BLaER1 treated with 17β-estradiol and CSF1 and Interleukin-3, amounts not matched to agents 10 nM and 100 nM (cell line): ENCODE results near the gene SZRD1.
"Not testable (repeated sequence)": the region's sequence is repeated elsewhere in the genome, so short reads cannot be mapped to it uniquely, and the experiment has no call there.

Source experiments
- H3K27ac ChIP-seq, 11 experiments: shearing (Covaris generic); formaldehyde crosslinking; 2 replicates each; pipeline ENCODE4 v1.8.1; 2022
- H3K27me3 ChIP-seq, 11 experiments: shearing (Covaris generic); formaldehyde crosslinking; 2 replicates each; pipeline ENCODE4 v1.8.1; 2022
- H3K36me3 ChIP-seq, 11 experiments: shearing (Covaris generic); formaldehyde crosslinking; 2 replicates each; pipeline ENCODE4 v1.8.1; 2022
- H3K4me1 ChIP-seq, 10 experiments: shearing (Covaris generic); formaldehyde crosslinking; 2 replicates each; pipeline ENCODE4 v1.8.1; 2022
- H3K4me2 ChIP-seq, 11 experiments: shearing (Covaris generic); formaldehyde crosslinking; 2 replicates each; pipeline ENCODE4 v1.8.1; 2022
- H3K4me3 ChIP-seq, 10 experiments: shearing (Covaris generic); formaldehyde crosslinking; 2 replicates each; pipeline ENCODE4 v1.8.1; 2022
- H3K9ac ChIP-seq, 11 experiments: shearing (Covaris generic); formaldehyde crosslinking; 2 replicates each; pipeline ENCODE4 v1.8.1; 2022
- H3K9me3 ChIP-seq, 11 experiments: shearing (Covaris generic); formaldehyde crosslinking; replicated peaks in 1 of 11; 2 replicates each; pipeline ENCODE4 v1.8.1; 2022
- H4K20me1 ChIP-seq, 11 experiments: shearing (Covaris generic); formaldehyde crosslinking; 2 replicates each; pipeline ENCODE4 v1.8.1; 2022
- Cebpa-rat ChIP-seq, 11 experiments: shearing (Covaris generic); IDR thresholded peaks; 2 replicates each; pipeline ENCODE4 v1.8.1; 2022

Gene SZRD1

GRCh38 chr1:16354619-16355018 lies 12.4 kb upstream of the SZRD1 start:
- Histone ChIP-seq H3K4me1 (peaks cover 17 to 39% (median 34%) of the 10 kb centered on the region in 10 experiments), H3K9me3 (no peaks in the 10 kb centered on the region), H3K4me2 (peak overlapping the region in 6 of 11 experiments; percentile 9 to 21 (median 14); a peak in 5 of 22 replicates), H4K20me1 (peaks cover 11 to 24% (median 14%) of the 10 kb centered on the region in 11 experiments; a peak in 19 of 22 replicates), H3K27me3 (no peaks in the 10 kb centered on the region), H3K4me3 (no peak overlapping the region), H3K9ac (no peak overlapping the region), H3K27ac (no peak overlapping the region), H3K36me3 (peaks cover 0 to 3% (median under 1%) of the 10 kb centered on the region in 11 experiments; a peak in 4 of 22 replicates)
- TF ChIP-seq Cebpa-rat (IDR thresholded peaks at IDR 0.05), result no peak

GRCh38 chr1:16356867-16357266 lies 10.2 kb upstream of the SZRD1 start:
- no peak overlapping the region for H3K4me2 ChIP-seq
- no peak overlapping the region for H3K9ac ChIP-seq
- no peaks in the 10 kb centered on the region for H3K27me3 ChIP-seq
- no peak overlapping the region for H3K4me3 ChIP-seq
- peaks cover 0 to 2% (median 0%) of the 10 kb centered on the region in 11 experiments; a peak in 3 of 22 replicates for H4K20me1 ChIP-seq
- H3K4me1 ChIP-seq, result peaks cover 5 to 24% (median 20%) of the 10 kb centered on the region in 10 experiments
- no peak for TF ChIP-seq Cebpa-rat (IDR thresholded peaks at IDR 0.05)
- no peaks in the 10 kb centered on the region for H3K36me3 ChIP-seq
- no peaks in the 10 kb centered on the region for H3K9me3 ChIP-seq
- no peak overlapping the region for H3K27ac ChIP-seq

- not testable (repeated sequence) for H3K4me3 ChIP-seq, H3K36me3 ChIP-seq, H3K9me3 ChIP-seq, H3K27me3 ChIP-seq
- Histone ChIP-seq H3K4me2 (peak overlapping the region; percentile 56 to 89 (median 81); a peak in 21 of 22 replicates), H3K27ac (peak overlapping the region in 10 of 11 experiments; percentile 55 to 98 (median 96); a peak in 20 of 22 replicates), H3K9ac (peak overlapping the region in 7 of 11 experiments; percentile 52 to 73 (median 65); a peak in 10 of 22 replicates), H3K4me1 (peaks cover 41 to 56% (median 50%) of the 10 kb centered on the region in 10 experiments), H4K20me1 (peaks cover 21 to 29% (median 24%) of the 10 kb centered on the region in 11 experiments; a peak in 21 of 22 replicates)
- peak in 4 of 11 experiments; percentile 27 to 49 (median 32); a peak in 4 of 22 replicates for TF ChIP-seq Cebpa-rat (IDR thresholded peaks at IDR 0.05)
Measured at GRCh38 chr1:16365146-16365498, 1.9 kb upstream of the SZRD1 start.

GRCh38 chr1:16367258-16367967 lies 371 bp downstream of the SZRD1 start:
- H3K4me3 ChIP-seq, result peak overlapping the region; percentile 73 to 88 (median 83)
- peak overlapping the region; percentile 94 to 98 (median 96) for H3K27ac ChIP-seq
- no peaks in the 10 kb centered on the region for H3K9me3 ChIP-seq
- peaks cover 0 to 19% (median 11%) of the 10 kb centered on the region in 11 experiments; a peak in 17 of 22 replicates for H3K36me3 ChIP-seq
- peaks cover 52 to 78% (median 72%) of the 10 kb centered on the region in 10 experiments for H3K4me1 ChIP-seq
- H3K27me3 ChIP-seq, result no peaks in the 10 kb centered on the region
- no peak for TF ChIP-seq Cebpa-rat (IDR thresholded peaks at IDR 0.05)
- H3K4me2 ChIP-seq, result peak overlapping the region; percentile 80 to 98 (median 92)
- H4K20me1 ChIP-seq, result peaks cover 44 to 52% (median 47%) of the 10 kb centered on the region in 11 experiments; a peak in 21 of 22 replicates
- H3K9ac ChIP-seq, result peak overlapping the region; percentile 94 to 99 (median 96)

- no peaks in the 10 kb centered on the region for H3K9me3 ChIP-seq
- peak overlapping the region; percentile 80 to 98 (median 92) for H3K4me2 ChIP-seq
- TF ChIP-seq Cebpa-rat (IDR thresholded peaks at IDR 0.05), result no peak
- H4K20me1 ChIP-seq, result peaks cover 52 to 60% (median 55%) of the 10 kb centered on the region in 11 experiments; a peak in 21 of 22 replicates
- H3K36me3 ChIP-seq, result peaks cover 5 to 26% (median 17%) of the 10 kb centered on the region in 11 experiments; a peak in 18 of 22 replicates
- H3K4me3 ChIP-seq, result peak overlapping the region; percentile 73 to 88 (median 83)
- peak overlapping the region; percentile 94 to 99 (median 96) for H3K9ac ChIP-seq
- peak overlapping the region; percentile 94 to 98 (median 96) for H3K27ac ChIP-seq
- no peaks in the 10 kb centered on the region for H3K27me3 ChIP-seq
- peaks cover 52 to 83% (median 79%) of the 10 kb centered on the region in 10 experiments for H3K4me1 ChIP-seq
Measured at GRCh38 chr1:16367968-16368890, 1.2 kb downstream of the SZRD1 start.

- peaks cover 44 to 82% (median 77%) of the 10 kb centered on the region in 10 experiments for H3K4me1 ChIP-seq
- H3K4me3 ChIP-seq, result no peak overlapping the region
- no peak for TF ChIP-seq Cebpa-rat (IDR thresholded peaks at IDR 0.05)
- H3K4me2 ChIP-seq, result peak overlapping the region; percentile 80 to 98 (median 92)
- no peaks in the 10 kb centered on the region for H3K9me3 ChIP-seq
- 0 out of 22 replicates have a peak overlapping the region, but pooled peaks of 2 of the 11 experiments have one; percentile 11 to 37 for H3K9ac ChIP-seq
- H3K27ac ChIP-seq, result no peak overlapping the region
- peaks cover 5 to 38% (median 30%) of the 10 kb centered on the region in 11 experiments; a peak in 18 of 22 replicates for H3K36me3 ChIP-seq
- no peaks in the 10 kb centered on the region for H3K27me3 ChIP-seq
- peaks cover 68 to 76% (median 71%) of the 10 kb centered on the region in 11 experiments for H4K20me1 ChIP-seq
Measured at GRCh38 chr1:16369821-16370220, 2.8 kb downstream of the SZRD1 start.

GRCh38 chr1:16371725-16372124 lies 4.7 kb downstream of the SZRD1 start:
- peaks cover 44 to 81% (median 74%) of the 10 kb centered on the region in 10 experiments for H3K4me1 ChIP-seq

More at GRCh38 chr1:16371725-16372124, 4.7 kb downstream of the SZRD1 start:
- peaks cover 87 to 95% (median 90%) of the 10 kb centered on the region in 11 experiments for H4K20me1 ChIP-seq
- no peak overlapping the region for H3K4me3 ChIP-seq
- H3K9ac ChIP-seq, result peak overlapping the region in 1 of 11 experiments; percentile 34; a peak in 1 of 22 replicates
- no peak for TF ChIP-seq Cebpa-rat (IDR thresholded peaks at IDR 0.05)
- H3K9me3 ChIP-seq, result no peaks in the 10 kb centered on the region
- H3K36me3 ChIP-seq, result peaks cover 9 to 46% (median 37%) of the 10 kb centered on the region in 11 experiments; a peak in 18 of 22 replicates
- H3K4me2 ChIP-seq, result peak overlapping the region in 10 of 11 experiments; percentile 24 to 98 (median 64); a peak in 20 of 22 replicates
- no peaks in the 10 kb centered on the region for H3K27me3 ChIP-seq
- H3K27ac ChIP-seq, result peak overlapping the region in 1 of 11 experiments; percentile 35; a peak in 2 of 22 replicates
